Measurements from ENCODE around the gene SOBP. TPM values are rescaled to one million over a fixed set of nuclear protein-coding genes. Genes with fewer than 3 reads are reported as not detected.

SOBP gene
- total and polyA plus RNA-seq, 2 donors: 15.3 to 27.7 TPM

DNA sequence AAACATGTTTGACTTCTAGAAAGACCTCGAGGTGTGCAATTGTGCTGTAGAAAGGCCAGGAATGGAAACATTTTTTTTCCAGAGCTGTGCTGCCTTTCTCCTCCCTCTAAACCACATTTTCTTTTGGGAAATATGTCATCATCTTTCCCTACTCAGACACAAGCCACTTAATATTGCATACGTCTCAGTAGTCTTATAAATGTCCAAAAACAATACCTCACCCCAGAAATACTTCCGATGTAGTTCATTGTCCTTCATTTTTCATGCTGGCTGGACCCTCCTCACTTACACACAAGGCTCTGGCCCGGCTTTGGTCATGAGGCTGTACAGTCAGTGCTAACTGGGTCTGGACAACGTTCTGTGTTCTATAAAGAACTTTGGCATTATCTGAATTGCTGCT lies 207.8 kb downstream of the SOBP start:
- 57% methylated on average over 5 of the region's 5 CpGs for WGBS
- Histone ChIP-seq H3K27ac (ENCODE audit: low read depth) (no peak overlapping the region), H3K36me3 (ENCODE audit: insufficient read depth) (no peaks in the 10 kb centered on the region), H3K4me1 (ENCODE audit: insufficient read depth) (no peaks in the 10 kb centered on the region), H3K4me3 (ENCODE audit: low read depth, low read length) (no peak overlapping the region)
- no peak for DNase-seq (ENCODE audit: extremely low spot score)

DNA sequence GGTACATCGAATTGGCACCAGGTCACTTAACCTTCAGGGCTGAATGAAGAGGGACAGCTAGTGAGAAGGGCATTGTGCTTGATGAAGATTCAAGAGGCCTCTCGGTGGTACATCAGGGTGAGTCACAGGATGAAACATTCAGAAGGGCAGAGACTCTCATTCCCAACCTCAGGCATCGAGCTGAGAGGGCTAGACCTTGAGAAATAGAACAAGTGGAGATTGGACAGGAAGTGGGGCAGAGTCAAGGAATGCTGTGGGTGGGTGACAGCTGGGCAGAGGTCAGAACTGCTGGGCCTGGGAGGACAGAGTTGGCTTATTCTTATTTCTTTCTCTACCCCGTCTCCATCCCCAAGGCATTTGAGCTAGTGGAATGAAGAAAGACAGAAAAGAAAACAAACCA lies 208.2 kb downstream of the SOBP start:
- H3K4me3 ChIP-seq (ENCODE audit: low read depth, low read length): no peak overlapping the region
- DNase-seq (ENCODE audit: extremely low spot score): no peak
- WGBS: 75% methylated on average over 4 of the region's 4 CpGs
- H3K36me3 ChIP-seq (ENCODE audit: insufficient read depth): no peaks in the 10 kb centered on the region
- no peaks in the 10 kb centered on the region for H3K4me1 ChIP-seq (ENCODE audit: insufficient read depth)
- no peak overlapping the region for H3K27ac ChIP-seq (ENCODE audit: low read depth)

- WGBS: 85% methylated on average over 7 of the region's 7 CpGs
- Histone ChIP-seq H3K36me3 (ENCODE audit: insufficient read depth) (no peaks in the 10 kb centered on the region), H3K4me1 (ENCODE audit: insufficient read depth) (no peaks in the 10 kb centered on the region)
Observed at GRCh38 chr6:107699254-107699653, 209.3 kb downstream of the SOBP start.

GRCh38 chr6:107699697-107700325 lies 209.9 kb downstream of the SOBP start:
- 87% methylated on average over 14 of the region's 14 CpGs for WGBS
- H3K4me3 ChIP-seq (ENCODE audit: low read depth, low read length): no peak overlapping the region
- no peaks in the 10 kb centered on the region for H3K4me1 ChIP-seq (ENCODE audit: insufficient read depth)
- no peak overlapping the region for H3K27ac ChIP-seq (ENCODE audit: low read depth)
- no peaks in the 10 kb centered on the region for H3K36me3 ChIP-seq (ENCODE audit: insufficient read depth)
- no peak for DNase-seq (ENCODE audit: extremely low spot score)

More at GRCh38 chr6:107699254-107699653, 209.3 kb downstream of the SOBP start:
- DNase-seq (ENCODE audit: extremely low spot score): no peak
- no peak overlapping the region for H3K4me3 ChIP-seq (ENCODE audit: low read depth, low read length)
- H3K27ac ChIP-seq (ENCODE audit: low read depth): no peak overlapping the region

GRCh38 chr6:107703606-107704005 lies 213.7 kb downstream of the SOBP start:
- no peaks in the 10 kb centered on the region for H3K4me1 ChIP-seq (ENCODE audit: insufficient read depth)
- H3K27ac ChIP-seq (ENCODE audit: low read depth): no peak overlapping the region
- DNase-seq (ENCODE audit: extremely low spot score): no peak
- H3K36me3 ChIP-seq (ENCODE audit: insufficient read depth): no peaks in the 10 kb centered on the region
- H3K4me3 ChIP-seq (ENCODE audit: low read depth, low read length): no peak overlapping the region
- WGBS: 89% methylated on average over 5 of the region's 5 CpGs

DNA sequence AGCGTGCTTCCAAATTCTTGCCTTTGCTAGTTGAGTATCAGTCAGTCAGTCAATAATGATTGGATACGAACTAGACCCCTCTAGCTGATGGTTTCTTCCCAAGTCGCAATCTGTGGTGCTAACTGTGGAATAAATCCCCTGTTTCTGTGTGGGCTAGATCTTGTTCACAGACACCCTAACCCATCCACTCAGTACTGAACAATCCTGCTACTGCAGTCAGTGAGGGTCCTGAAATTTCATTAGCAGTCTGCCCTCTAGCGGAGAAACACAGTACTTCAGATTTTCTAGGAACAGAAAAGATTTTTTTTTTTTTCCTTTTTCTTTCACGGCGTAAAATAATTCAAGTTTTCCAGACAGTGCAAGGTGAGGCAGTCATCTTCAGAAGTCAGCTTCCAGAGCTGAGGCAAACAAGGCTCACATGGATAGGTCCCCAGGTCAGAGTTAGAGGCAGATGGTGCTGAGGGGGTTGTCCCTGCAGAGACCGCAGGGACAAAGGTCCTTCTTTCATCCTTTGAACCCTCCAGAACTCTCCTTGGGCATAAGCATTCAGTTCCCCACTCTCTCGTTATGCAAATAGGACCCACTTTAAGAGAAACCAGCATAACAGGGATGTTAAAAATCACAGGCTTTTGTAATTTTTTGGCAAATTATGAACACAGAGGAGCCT lies 214.6 kb downstream of the SOBP start:
- WGBS: 34% methylated on average over 8 of the region's 8 CpGs
- Histone ChIP-seq H3K4me1 (ENCODE audit: insufficient read depth) (no peaks in the 10 kb centered on the region), H3K36me3 (ENCODE audit: insufficient read depth) (no peaks in the 10 kb centered on the region), H3K4me3 (ENCODE audit: low read depth, low read length) (no peak overlapping the region), H3K27ac (ENCODE audit: low read depth) (no peak overlapping the region)
- peak; percentile 8 for DNase-seq (ENCODE audit: extremely low spot score)

- Histone ChIP-seq H3K27ac (ENCODE audit: low read depth) (no peak overlapping the region), H3K36me3 (ENCODE audit: insufficient read depth) (no peaks in the 10 kb centered on the region), H3K4me3 (ENCODE audit: low read depth, low read length) (no peak overlapping the region), H3K4me1 (ENCODE audit: insufficient read depth) (no peaks in the 10 kb centered on the region)
- 77% methylated on average over 13 of the region's 13 CpGs for WGBS
- no peak for DNase-seq (ENCODE audit: extremely low spot score)
Observed at GRCh38 chr6:107706516-107707115, 216.7 kb downstream of the SOBP start.

DNA sequence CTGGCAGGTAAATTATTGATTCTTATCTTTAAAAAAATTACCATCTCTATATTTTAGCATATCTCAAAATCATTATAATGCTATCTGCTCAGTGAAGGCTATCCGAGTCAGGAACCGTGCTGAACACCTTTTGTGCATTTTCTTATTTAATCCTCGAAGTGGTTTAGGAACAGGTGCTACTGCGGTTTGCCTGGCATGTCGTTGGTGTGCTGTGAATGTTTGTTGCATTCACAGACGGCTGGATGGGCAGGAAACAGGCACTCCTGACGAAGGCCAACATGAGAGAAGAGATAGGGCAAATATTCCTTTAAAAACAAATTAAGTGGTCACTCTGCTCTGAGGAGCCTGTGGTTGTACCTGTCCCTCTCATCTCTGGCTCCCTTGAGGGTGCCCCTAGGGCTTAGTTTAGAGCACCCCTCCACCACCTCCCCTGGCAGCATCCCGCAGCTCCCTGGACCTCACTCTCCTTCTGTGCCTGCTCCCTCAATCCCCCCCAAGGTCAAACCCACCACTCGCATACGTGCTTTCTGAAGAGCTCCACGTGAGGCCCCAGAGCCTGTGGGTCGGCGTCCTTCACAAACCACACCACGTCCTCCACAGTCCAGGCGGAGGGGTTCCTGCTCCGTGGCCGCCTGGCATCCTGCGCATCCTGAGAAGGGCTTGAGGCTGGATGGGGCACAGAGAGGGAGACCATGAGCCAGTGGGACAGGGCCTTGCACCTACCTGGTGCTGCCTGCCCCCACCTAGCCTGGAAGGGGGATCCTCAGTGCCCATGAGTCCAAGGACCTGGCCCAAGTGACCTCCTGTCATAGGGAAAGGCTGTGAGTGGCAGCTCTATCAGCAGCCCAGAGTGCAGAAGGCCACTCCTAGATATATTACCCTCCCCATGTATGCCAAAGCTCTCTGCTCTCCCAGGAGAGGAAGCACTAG lies 217.7 kb downstream of the SOBP start:
- 91% methylated on average over 18 of the region's 18 CpGs for WGBS
- H3K36me3 ChIP-seq (ENCODE audit: insufficient read depth): no peaks in the 10 kb centered on the region
- H3K4me1 ChIP-seq (ENCODE audit: insufficient read depth): no peaks in the 10 kb centered on the region
- no peak for DNase-seq (ENCODE audit: extremely low spot score)
- no peak overlapping the region for H3K27ac ChIP-seq (ENCODE audit: low read depth)
- no peak overlapping the region for H3K4me3 ChIP-seq (ENCODE audit: low read depth, low read length)

DNA sequence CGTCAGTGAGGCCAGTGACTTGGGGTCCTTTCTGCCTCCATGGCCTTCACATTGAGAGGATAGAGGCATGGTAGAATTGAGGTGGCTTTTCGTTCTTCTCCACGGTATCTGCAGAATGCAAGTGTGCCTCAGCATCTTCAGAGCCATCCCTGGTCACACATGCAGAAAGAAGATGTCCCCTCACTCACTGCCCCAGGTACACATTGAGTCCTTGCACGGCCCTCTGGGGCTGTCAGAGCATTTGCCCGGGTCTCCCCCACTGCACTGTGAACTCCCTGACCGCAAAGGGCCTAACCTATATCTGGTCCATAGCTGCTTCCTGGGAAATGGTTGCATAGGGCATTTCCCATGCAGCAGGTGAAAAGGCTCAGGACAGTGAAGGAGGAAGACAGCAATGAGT lies 218.5 kb downstream of the SOBP start:
- H3K27ac ChIP-seq (ENCODE audit: low read depth): no peak overlapping the region
- H3K4me3 ChIP-seq (ENCODE audit: low read depth, low read length): no peak overlapping the region
- 88% methylated on average over 6 of the region's 6 CpGs for WGBS
- no peaks in the 10 kb centered on the region for H3K4me1 ChIP-seq (ENCODE audit: insufficient read depth)
- DNase-seq (ENCODE audit: extremely low spot score): no peak
- no peaks in the 10 kb centered on the region for H3K36me3 ChIP-seq (ENCODE audit: insufficient read depth)

GRCh38 chr6:107709341-107709740 lies 219.4 kb downstream of the SOBP start:
- H3K4me1 ChIP-seq (ENCODE audit: insufficient read depth): no peaks in the 10 kb centered on the region
- H3K27ac ChIP-seq (ENCODE audit: low read depth): no peak overlapping the region
- no peak for DNase-seq (ENCODE audit: extremely low spot score)
- H3K4me3 ChIP-seq (ENCODE audit: low read depth, low read length): no peak overlapping the region
- H3K36me3 ChIP-seq (ENCODE audit: insufficient read depth): no peaks in the 10 kb centered on the region
- WGBS: 88% methylated on average over 7 of the region's 7 CpGs

Other genes with a start within 250 kb of the SOBP start
- gene PDSS2, start 30.6 kb upstream of the SOBP start, total RNA-seq: 22.6 TPM
- 11.1 TPM for gene PDSS2, start 30.6 kb upstream of the SOBP start, polyA plus RNA-seq

Data from urinary bladder (tissue), 4 donors.